Right lobe of liver (tissue), 6 donors: ENCODE measurements around the gene TWF1. TPM values are rescaled to one million over a fixed set of nuclear protein-coding genes. Genes with fewer than 3 reads are reported as not detected.

Experiments used
- ATAC-seq, 4 donors: fragments of 200-7000 bp; cut with Tn5 transposase; one replicate each; pipeline ENCODE4 v1.9.1; 2020; ENCODE audit warnings: mild to moderate bottlenecking in 4 of 4, moderate library complexity in 4 of 4
- DNase-seq, 3 donors: peaks; one replicate each; pipeline ENCODE4 v3.0.0-alpha.2; 2020
- H3K27ac ChIP-seq, 3 donors: fragments of 200-600 bp; one replicate each; pipeline ENCODE4 v1.8.0; 2022
- H3K27me3 ChIP-seq, 2 donors: fragments of 200-600 bp; one replicate each; pipeline ENCODE4 v1.8.0; 2022
- H3K36me3 ChIP-seq, 4 donors: fragments of 200-600 bp; sonication (generic) in 1 of 4; one replicate each; pipeline versions ENCODE4 v1.5.1 to v1.8.0; 2017 to 2022; ENCODE audit warnings: control low read depth in 1 of 4
- H3K4me1 ChIP-seq, 4 donors: fragments of 200-600 bp; sonication (generic) in 1 of 4; one replicate each; pipeline versions ENCODE4 v1.5.1 to v1.8.0; 2017 to 2022; ENCODE audit warnings: control low read depth in 1 of 4
- H3K4me3 ChIP-seq, 3 donors: fragments of 200-600 bp; one replicate each; pipeline ENCODE4 v1.8.0; 2022
- H3K9me3 ChIP-seq, 4 donors: fragments of 200-600 bp; sonication (generic) in 1 of 4; one replicate each; pipeline versions ENCODE4 v1.5.1 to v1.8.0; 2017 to 2022; ENCODE audit warnings: control low read depth in 1 of 4
- CTCF ChIP-seq, 4 donors: fragments of 200-600 bp in 3 of 4; fragments of 450-650 bp in 1 of 4; IDR thresholded peaks; one replicate each; pipeline versions ENCODE4 v1.5.1 to v1.8.0; 2016 to 2022; ENCODE audit warnings: antibody characterized with exemption in 4 of 4, mild to moderate bottlenecking in 2 of 4
- POLR2A ChIP-seq: fragments of 450-650 bp; IDR thresholded peaks from one replicate; pipeline ENCODE4 v1.6.1; 2017; ENCODE audit warnings: antibody characterized with exemption, mild to moderate bottlenecking
- WGBS: methylation state at CpG from one replicate; pipeline ENCODE4 v1.1.6; 2018; ENCODE audit warnings: low coverage, low lambda C conversion rate; ENCODE audit not compliant: insufficient coverage; ENCODE audit errors: missing lambda C conversion rate; 5-methylcytosine and 5-hydroxymethylcytosine counted together
- intact Hi-C, 2 donors: fragments of 100-400 bp; cut with DNase I; formaldehyde crosslinking; loops; one replicate each; pipeline versions ENCODE4 v1.11.2 to v1.14.1; 2022
- total RNA-seq, 6 experiments: library from RNA; depleted of rRNA in 2 of 6; stranded (reverse); fragments of >200 nt in 2 of 6; fragmentation: NEBNext Ultra II Directional in 3 of 6; extraction: Animal tissue kit (Norgen Biotek cat#: 25700) in 3 of 6; gene quantifications; one replicate each; pipeline versions ENCODE4 v1.1.0 to v1.2.4, GENCODE V29; 2016 to 2023
- donor health status: DM: no; HTN: yes; CAD: no.
- donor health status: DM: no; HTN: no; CAD: no.
- donor health status: DM: no; HTN: no; CAD: no.
- donor health status: DM: no; HTN: yes; CAD: no.
- donor health status: DM: no; HTN: yes; CAD: no.

TWF1 gene
- total RNA-seq, 6 experiments from 2014 or later: 28.6 to 52.9 (median 43.5) TPM

- Histone ChIP-seq H3K36me3 (no peaks in the 10 kb centered on the region), H3K4me3 (no peak overlapping the region), H3K4me1 (no peaks in the 10 kb centered on the region), H3K9me3 (no peaks in the 10 kb centered on the region), H3K27me3 (no peaks in the 10 kb centered on the region), H3K27ac (no peak overlapping the region)
- TF ChIP-seq CTCF (IDR thresholded peaks at IDR 0.05) (no peak), POLR2A (no peak)
- ATAC-seq (no peak), DNase-seq (no peak)
- WGBS: 92% methylated on average over 3 of the region's 3 CpGs
- intact Hi-C loops: no loop called here
These were observed 20.6 kb upstream of the TWF1 start for GRCh38 chr12:43826681-43827080.

- DNase-seq: no peak
- Histone ChIP-seq H3K27ac (no peak overlapping the region), H3K36me3 (no peaks in the 10 kb centered on the region), H3K27me3 (no peaks in the 10 kb centered on the region), H3K4me3 (no peak overlapping the region), H3K4me1 (no peaks in the 10 kb centered on the region), H3K9me3 (no peaks in the 10 kb centered on the region)
- peak in 1 of 4 donors; percentile 19 for ATAC-seq
- no peak for TF ChIP-seq POLR2A
- no peak for TF ChIP-seq CTCF (IDR thresholded peaks at IDR 0.05)
- WGBS: 75% methylated on average over 8 of the region's 8 CpGs
- intact Hi-C loops: no loop called here
These were observed 18.2 kb upstream of the TWF1 start for GRCh38 chr12:43824207-43824775.

- intact Hi-C loops: no loop called here
- no peak for ATAC-seq
These were observed 10.1 kb upstream of the TWF1 start for GRCh38 chr12:43816168-43816567.

GRCh38 chr12:43815416-43815815, 9.3 kb upstream of the TWF1 start:
- no peak for DNase-seq
- Histone ChIP-seq H3K9me3 (no peaks in the 10 kb centered on the region), H3K4me1 (no peaks in the 10 kb centered on the region), H3K36me3 (no peaks in the 10 kb centered on the region), H3K27ac (no peak overlapping the region), H3K4me3 (no peak overlapping the region), H3K27me3 (no peaks in the 10 kb centered on the region)
- TF ChIP-seq CTCF (IDR thresholded peaks at IDR 0.05): no peak
- TF ChIP-seq POLR2A: no peak
- no peak for ATAC-seq
- WGBS: 78% methylated on average over 3 of the region's 3 CpGs
- intact Hi-C loops: no loop called here

More at GRCh38 chr12:43816168-43816567, 10.1 kb upstream of the TWF1 start:
- Histone ChIP-seq H3K4me3 (no peak overlapping the region), H3K27ac (no peak overlapping the region), H3K36me3 (no peaks in the 10 kb centered on the region), H3K4me1 (no peaks in the 10 kb centered on the region), H3K9me3 (no peaks in the 10 kb centered on the region), H3K27me3 (no peaks in the 10 kb centered on the region)
- WGBS: 76% methylated on average over 3 of the region's 3 CpGs
- TF ChIP-seq POLR2A: no peak
- TF ChIP-seq CTCF (IDR thresholded peaks at IDR 0.05): no peak
- no peak for DNase-seq

- intact Hi-C loops: no loop called here
- H3K4me3 ChIP-seq: no peak overlapping the region
- H3K9me3 ChIP-seq: no peaks in the 10 kb centered on the region
- ATAC-seq: no peak
- no peak for DNase-seq
- WGBS: 79% methylated on average over 3 of the region's 4 CpGs
- H3K27me3 ChIP-seq: no peaks in the 10 kb centered on the region
- no peaks in the 10 kb centered on the region for H3K4me1 ChIP-seq
- H3K36me3 ChIP-seq: no peaks in the 10 kb centered on the region
- TF ChIP-seq CTCF (IDR thresholded peaks at IDR 0.05) (no peak), POLR2A (no peak)
- no peak overlapping the region for H3K27ac ChIP-seq
These were observed 6.8 kb upstream of the TWF1 start for GRCh38 chr12:43812926-43813325.
